GM12801 (cell line): ENCODE data around the gene CUL2.

Experiments used
- CTCF ChIP-seq: IDR thresholded peaks from one replicate; pipeline ENCODE4 v1.5.1; 2011; ENCODE audit warnings: control low read depth; ENCODE audit not compliant: insufficient read length; ENCODE audit errors: extremely low read depth

The CUL2 gene

GRCh38 chr10:34993782-34994181 is 96.4 kb downstream of the CUL2 start:
- no peak for TF ChIP-seq CTCF

GRCh38 chr10:34988397-34989067 is 101.6 kb downstream of the CUL2 start:
- TF ChIP-seq CTCF: no peak

- TF ChIP-seq CTCF: no peak
Observed at GRCh38 chr10:34985823-34986222, 104.3 kb downstream of the CUL2 start.

- TF ChIP-seq CTCF: no peak
Observed at GRCh38 chr10:34985146-34985545, 105.0 kb downstream of the CUL2 start.

- TF ChIP-seq CTCF: no peak
Observed at GRCh38 chr10:34981844-34982243, 108.3 kb downstream of the CUL2 start.

GRCh38 chr10:34979938-34980337 is 110.2 kb downstream of the CUL2 start:
- TF ChIP-seq CTCF: no peak

GRCh38 chr10:34978080-34978479 is 112.1 kb downstream of the CUL2 start:
- no peak for TF ChIP-seq CTCF
